ENCODE results near the gene STAM.

GRCh38 chr10:17648243-17649035 is 4.5 kb downstream of the STAM start:
- TF ChIP-seq RFX5 (IDR thresholded peaks at IDR 0.05; ENCODE audit: low read length), result no peak
- TF ChIP-seq REST (IDR thresholded peaks at IDR 0.05; ENCODE audit: low read depth, low read length), result no peak
- TF ChIP-seq TEAD4 (IDR thresholded peaks at IDR 0.05; ENCODE audit: borderline replicate concordance, insufficient read depth), result no peak
- TF ChIP-seq CTCF (IDR thresholded peaks at IDR 0.05), result no peak
- no peak for TF ChIP-seq MXI1 (IDR thresholded peaks at IDR 0.05; ENCODE audit: low read depth, low read length)
- TF ChIP-seq CHD2 (IDR thresholded peaks at IDR 0.05; ENCODE audit: low read length, partially characterized antibody), result no peak
- TF ChIP-seq USF2 (IDR thresholded peaks at IDR 0.05; ENCODE audit: borderline replicate concordance, low read depth, low read length), result no peak
- TF ChIP-seq EP300 (IDR thresholded peaks at IDR 0.05; ENCODE audit: borderline replicate concordance in 1 of 2, low read depth in 1 of 2, low read length in 1 of 2), result no peak
- no peak for TF ChIP-seq POLR2AphosphoS5 (IDR thresholded peaks at IDR 0.05; ENCODE audit: low read depth, low read length)
- TF ChIP-seq RAD21 (IDR thresholded peaks at IDR 0.05; ENCODE audit: low read length), result no peak

All from SK-N-SH (cell line).